Hepatocyte (in vitro differentiated cells): ENCODE results near the gene RFXAP. TPM values are rescaled to one million over a fixed set of nuclear protein-coding genes. Genes with fewer than 3 reads are reported as not detected.

ENCODE experiments used
- DNase-seq: peaks from one replicate; pipeline ENCODE4 v3.0.0-alpha.2; 2016; ENCODE audit warnings: low spot score
- H2AFZ ChIP-seq: fragments of 200-600 bp; sonication (generic); 2 replicates; pipeline ENCODE4 v1.6.0; 2016; ENCODE audit warnings: antibody characterized with exemption, mild to moderate bottlenecking
- H3K27ac ChIP-seq: fragments of 200-600 bp; sonication (generic); 2 replicates; pipeline ENCODE4 v1.5.1; 2016; ENCODE audit warnings: mild to moderate bottlenecking
- H3K27me3 ChIP-seq: fragments of 200-600 bp; sonication (generic); 2 replicates; pipeline ENCODE4 v1.6.1; 2016
- H3K36me3 ChIP-seq: fragments of 200-600 bp; sonication (generic); replicated peaks from 2 replicates; pipeline ENCODE4 v1.5.1; 2016; ENCODE audit warnings: low read depth; ENCODE audit not compliant: insufficient read depth
- H3K4me1 ChIP-seq: fragments of 200-600 bp; sonication (generic); 2 replicates; pipeline ENCODE4 v1.5.1; 2016; ENCODE audit warnings: mild to moderate bottlenecking, moderate library complexity; ENCODE audit not compliant: insufficient read depth
- H3K4me2 ChIP-seq: fragments of 200-600 bp; sonication (generic); 2 replicates; pipeline ENCODE4 v1.6.0; 2016
- H3K4me3 ChIP-seq: fragments of 200-600 bp; sonication (generic); 2 replicates; pipeline ENCODE4 v1.5.1; 2016; ENCODE audit warnings: mild to moderate bottlenecking
- H3K79me2 ChIP-seq: fragments of 200-600 bp; sonication (generic); 2 replicates; pipeline ENCODE4 v1.6.0; 2017; ENCODE audit warnings: mild to moderate bottlenecking
- H3K9me2 ChIP-seq: fragments of 200-600 bp; sonication (generic); replicated peaks from 2 replicates; pipeline ENCODE4 v1.6.0; 2017; ENCODE audit warnings: mild to moderate bottlenecking; ENCODE audit not compliant: insufficient read depth
- H3K9me3 ChIP-seq: fragments of 200-600 bp; sonication (generic); 2 replicates; pipeline ENCODE4 v1.5.1; 2016; ENCODE audit warnings: low read depth, mild to moderate bottlenecking
- H4K20me1 ChIP-seq: fragments of 200-600 bp; sonication (generic); 2 replicates; pipeline ENCODE4 v1.6.0; 2016; ENCODE audit warnings: mild to moderate bottlenecking; ENCODE audit not compliant: insufficient read depth, poor library complexity, severe bottlenecking
- CTCF ChIP-seq: fragments of 200-600 bp; sonication (generic); IDR thresholded peaks from 2 replicates; pipeline ENCODE4 v1.5.1; 2016; ENCODE audit warnings: antibody characterized with exemption, mild to moderate bottlenecking; ENCODE audit not compliant: poor library complexity
- EZH2 ChIP-seq: fragments of 200-600 bp; sonication (generic); IDR thresholded peaks from 2 replicates; pipeline ENCODE4 v1.6.1; 2016; ENCODE audit warnings: antibody characterized with exemption, mild to moderate bottlenecking, borderline replicate concordance
- EZH2phosphoT487 ChIP-seq: fragments of 200-600 bp; sonication (generic); IDR thresholded peaks from one replicate; pipeline ENCODE4 v1.6.1; 2018; ENCODE audit warnings: antibody characterized with exemption, mild to moderate bottlenecking, low read depth, moderate library complexity; ENCODE audit not compliant: unreplicated experiment, severe bottlenecking
- WGBS: methylation state at CpG from one replicate; pipeline ENCODE4 v1.1.6; 2016; ENCODE audit warnings: low lambda C conversion rate; ENCODE audit errors: missing lambda C conversion rate; 5-methylcytosine and 5-hydroxymethylcytosine counted together
- polyA plus RNA-seq: library from polyadenylated mRNA; unstranded; fragments of >200 nt; fragmentation: Nextera tagmentation; extraction: Ambion mirVana; gene quantifications from 2 replicates; pipeline ENCODE4 v1.2.1, GENCODE V29; 2016
- total RNA-seq: library from RNA; depleted of rRNA; stranded (reverse); fragments of >200 nt; gene quantifications from 2 replicates; pipeline ENCODE4 v1.2.3, GENCODE V29; 2014

RFXAP gene
- total and polyA plus RNA-seq, 2 experiments from 2014 or later = 2.9 to 5.8 TPM

- Histone ChIP-seq H3K4me2 (no peak overlapping the region), H4K20me1 (no peaks in the 10 kb centered on the region), H3K27me3 (no peaks in the 10 kb centered on the region), H3K4me1 (no peaks in the 10 kb centered on the region), H3K36me3 (no peaks in the 10 kb centered on the region), H3K79me2 (no peaks in the 10 kb centered on the region), H3K4me3 (no peak overlapping the region), H3K27ac (no peak overlapping the region), H3K9me3 (no peaks in the 10 kb centered on the region), H3K9me2 (no peaks in the 10 kb centered on the region), H2AFZ (no peak overlapping the region)
- TF ChIP-seq EZH2phosphoT487 (no peak), CTCF (peak; percentile 17), EZH2 (no peak)
- WGBS = 68% methylated on average over 6 of the region's 6 CpGs
- DNase-seq = no peak
Observed at GRCh38 chr13:36848199-36848982, 29.4 kb downstream of the RFXAP start.

GRCh38 chr13:36850790-36851438 is 31.9 kb downstream of the RFXAP start:
- Histone ChIP-seq H3K27me3 (no peaks in the 10 kb centered on the region), H3K9me2 (no peaks in the 10 kb centered on the region), H3K9me3 (no peaks in the 10 kb centered on the region), H2AFZ (no peak overlapping the region), H3K36me3 (no peaks in the 10 kb centered on the region), H3K4me1 (no peaks in the 10 kb centered on the region), H3K79me2 (no peaks in the 10 kb centered on the region), H3K4me3 (no peak overlapping the region), H4K20me1 (no peaks in the 10 kb centered on the region), H3K4me2 (no peak overlapping the region), H3K27ac (no peak overlapping the region)
- no peak for DNase-seq
- TF ChIP-seq EZH2phosphoT487 = no peak
- peak; percentile 20 for TF ChIP-seq CTCF
- no peak for TF ChIP-seq EZH2
- 92% methylated on average over 13 of the region's 13 CpGs for WGBS

- H3K4me3 ChIP-seq = no peak overlapping the region
- TF ChIP-seq EZH2 = no peak
- TF ChIP-seq EZH2phosphoT487 = no peak
- no peak for TF ChIP-seq CTCF
Observed at GRCh38 chr13:36857253-36857652, 38.2 kb downstream of the RFXAP start.

More at GRCh38 chr13:36857253-36857652, 38.2 kb downstream of the RFXAP start:
- H4K20me1 ChIP-seq = no peaks in the 10 kb centered on the region
- no peaks in the 10 kb centered on the region for H3K9me2 ChIP-seq
- no peak for DNase-seq
- no peaks in the 10 kb centered on the region for H3K9me3 ChIP-seq
- no peaks in the 10 kb centered on the region for H3K36me3 ChIP-seq
- H3K4me1 ChIP-seq = no peaks in the 10 kb centered on the region
- no peaks in the 10 kb centered on the region for H3K79me2 ChIP-seq
- H2AFZ ChIP-seq = no peak overlapping the region
- no peaks in the 10 kb centered on the region for H3K27me3 ChIP-seq
- H3K4me2 ChIP-seq = no peak overlapping the region
- H3K27ac ChIP-seq = no peak overlapping the region
